Measurements from ENCODE around the gene TRIM9.

DNA sequence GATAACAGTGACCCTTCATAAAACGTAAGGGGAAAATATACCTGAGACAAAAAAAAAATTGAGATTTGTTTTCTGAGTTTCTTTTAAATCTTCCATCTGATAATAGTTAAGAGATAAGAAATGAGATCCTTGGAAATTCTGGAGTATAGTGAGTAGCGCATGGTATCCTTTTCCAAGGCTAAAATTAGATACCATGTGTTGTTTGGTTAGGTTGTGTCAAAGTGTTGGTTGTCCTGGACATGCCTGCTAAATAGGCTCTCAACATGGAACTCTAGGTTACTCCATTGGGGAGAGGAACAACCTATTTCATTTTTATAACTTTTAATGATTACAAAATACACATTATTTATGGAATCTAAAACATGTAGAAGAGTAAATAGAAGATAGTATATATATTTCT is 165.4 kb downstream of the TRIM9 start:
- TF ChIP-seq, protein P1, sequence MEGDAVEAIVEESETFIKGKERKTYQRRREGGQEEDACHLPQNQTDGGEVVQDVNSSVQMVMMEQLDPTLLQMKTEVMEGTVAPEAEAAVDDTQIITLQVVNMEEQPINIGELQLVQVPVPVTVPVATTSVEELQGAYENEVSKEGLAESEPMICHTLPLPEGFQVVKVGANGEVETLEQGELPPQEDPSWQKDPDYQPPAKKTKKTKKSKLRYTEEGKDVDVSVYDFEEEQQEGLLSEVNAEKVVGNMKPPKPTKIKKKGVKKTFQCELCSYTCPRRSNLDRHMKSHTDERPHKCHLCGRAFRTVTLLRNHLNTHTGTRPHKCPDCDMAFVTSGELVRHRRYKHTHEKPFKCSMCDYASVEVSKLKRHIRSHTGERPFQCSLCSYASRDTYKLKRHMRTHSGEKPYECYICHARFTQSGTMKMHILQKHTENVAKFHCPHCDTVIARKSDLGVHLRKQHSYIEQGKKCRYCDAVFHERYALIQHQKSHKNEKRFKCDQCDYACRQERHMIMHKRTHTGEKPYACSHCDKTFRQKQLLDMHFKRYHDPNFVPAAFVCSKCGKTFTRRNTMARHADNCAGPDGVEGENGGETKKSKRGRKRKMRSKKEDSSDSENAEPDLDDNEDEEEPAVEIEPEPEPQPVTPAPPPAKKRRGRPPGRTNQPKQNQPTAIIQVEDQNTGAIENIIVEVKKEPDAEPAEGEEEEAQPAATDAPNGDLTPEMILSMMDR (conservative IDR thresholded peaks at IDR 0.05; ENCODE audit: low read depth, low read length) = no peak
- TF ChIP-seq, protein P2, sequence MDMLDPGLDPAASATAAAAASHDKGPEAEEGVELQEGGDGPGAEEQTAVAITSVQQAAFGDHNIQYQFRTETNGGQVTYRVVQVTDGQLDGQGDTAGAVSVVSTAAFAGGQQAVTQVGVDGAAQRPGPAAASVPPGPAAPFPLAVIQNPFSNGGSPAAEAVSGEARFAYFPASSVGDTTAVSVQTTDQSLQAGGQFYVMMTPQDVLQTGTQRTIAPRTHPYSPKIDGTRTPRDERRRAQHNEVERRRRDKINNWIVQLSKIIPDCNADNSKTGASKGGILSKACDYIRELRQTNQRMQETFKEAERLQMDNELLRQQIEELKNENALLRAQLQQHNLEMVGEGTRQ (IDR thresholded peaks at IDR 0.05; ENCODE audit: low read depth, low read length) = no peak
- TF ChIP-seq CEBPB (IDR thresholded peaks at IDR 0.05; ENCODE audit: low read depth, low read length) (no peak), POLR2A (IDR thresholded peaks at IDR 0.05; ENCODE audit: low read depth, low read length) (no peak)
- TF ChIP-seq, protein P3, sequence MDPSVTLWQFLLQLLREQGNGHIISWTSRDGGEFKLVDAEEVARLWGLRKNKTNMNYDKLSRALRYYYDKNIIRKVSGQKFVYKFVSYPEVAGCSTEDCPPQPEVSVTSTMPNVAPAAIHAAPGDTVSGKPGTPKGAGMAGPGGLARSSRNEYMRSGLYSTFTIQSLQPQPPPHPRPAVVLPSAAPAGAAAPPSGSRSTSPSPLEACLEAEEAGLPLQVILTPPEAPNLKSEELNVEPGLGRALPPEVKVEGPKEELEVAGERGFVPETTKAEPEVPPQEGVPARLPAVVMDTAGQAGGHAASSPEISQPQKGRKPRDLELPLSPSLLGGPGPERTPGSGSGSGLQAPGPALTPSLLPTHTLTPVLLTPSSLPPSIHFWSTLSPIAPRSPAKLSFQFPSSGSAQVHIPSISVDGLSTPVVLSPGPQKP (IDR thresholded peaks at IDR 0.05; ENCODE audit: borderline replicate concordance, low read depth, low read length) = no peak

All from IMR-90 (cell line).